MM.1S (cell line): ENCODE data around the gene CHST11.

Source experiments
- DNase-seq: peaks from one replicate; pipeline ENCODE4 v3.0.0-alpha.2; 2015
- H2AFZ ChIP-seq: fragments of 300-600 bp; sonication (generic); 2 replicates; pipeline ENCODE4 v1.6.0; 2016; ENCODE audit warnings: antibody characterized with exemption, low read length
- H3F3A ChIP-seq: fragments of 300-600 bp; sonication (generic); 2 replicates; pipeline ENCODE4 v1.6.1; 2016; ENCODE audit warnings: mild to moderate bottlenecking, antibody characterized with exemption, low read length, moderate library complexity, mixed read lengths; ENCODE audit not compliant: insufficient read depth
- H3K27ac ChIP-seq: fragments of 300-600 bp; sonication (generic); 2 replicates; pipeline ENCODE4 v1.5.1; 2016; ENCODE audit warnings: mild to moderate bottlenecking, low read length
- H3K27me3 ChIP-seq: fragments of 300-600 bp; sonication (generic); replicated peaks from 2 replicates; pipeline ENCODE4 v1.6.0; 2016; ENCODE audit warnings: low read length; ENCODE audit not compliant: insufficient read depth
- H3K36me3 ChIP-seq: fragments of 300-600 bp; sonication (generic); replicated peaks from 2 replicates; pipeline ENCODE4 v1.6.1; 2016; ENCODE audit warnings: mild to moderate bottlenecking, low read length, mixed read lengths; ENCODE audit not compliant: insufficient read depth
- H3K4me1 ChIP-seq: fragments of 300-600 bp; sonication (generic); 2 replicates; pipeline ENCODE4 v1.6.1; 2016; ENCODE audit warnings: low read length, mixed read lengths
- H3K4me2 ChIP-seq: fragments of 300-600 bp; sonication (generic); 2 replicates; pipeline ENCODE4 v1.6.0; 2016; ENCODE audit warnings: low read depth, low read length
- H3K4me3 ChIP-seq: fragments of 300-600 bp; sonication (generic); 2 replicates; pipeline ENCODE4 v1.5.1; 2016; ENCODE audit warnings: low read length, mixed read lengths
- H3K79me2 ChIP-seq: fragments of 300-600 bp; sonication (generic); 2 replicates; pipeline ENCODE4 v1.6.1; 2016; ENCODE audit warnings: mixed run types, low read length, mixed read lengths
- H3K9ac ChIP-seq: fragments of 300-600 bp; sonication (generic); 2 replicates; pipeline ENCODE4 v1.6.1; 2016; ENCODE audit warnings: low read length, mixed read lengths
- H3K9me2 ChIP-seq: fragments of 300-600 bp; sonication (generic); replicated peaks from 2 replicates; pipeline ENCODE4 v1.6.1; 2016; ENCODE audit warnings: mild to moderate bottlenecking, low read length, mixed read lengths; ENCODE audit not compliant: insufficient read depth
- H3K9me3 ChIP-seq: fragments of 300-600 bp; sonication (generic); replicated peaks from 2 replicates; pipeline ENCODE4 v1.6.1; 2016; ENCODE audit warnings: mild to moderate bottlenecking, low read length, mixed read lengths; ENCODE audit not compliant: insufficient read depth
- H4K20me1 ChIP-seq: fragments of 300-600 bp; sonication (generic); 2 replicates; pipeline ENCODE4 v1.6.1; 2016; ENCODE audit warnings: mild to moderate bottlenecking, low read length, moderate library complexity, mixed read lengths; ENCODE audit not compliant: insufficient read depth
- EZH2 ChIP-seq: fragments of 300-600 bp; sonication (generic); optimal IDR thresholded peaks from 2 replicates; pipeline ENCODE3; 2017; ENCODE audit warnings: low read depth, mild to moderate bottlenecking, antibody characterized with exemption, low read length, mixed read lengths
- EZH2phosphoT487 ChIP-seq: fragments of 300-600 bp; sonication (generic); IDR thresholded peaks from 2 replicates; pipeline ENCODE4 v1.6.1; 2018; ENCODE audit warnings: antibody characterized with exemption, low read length
- TF ChIP-seq, protein P1 (sequence below): fragments of 300-600 bp; sonication (generic); IDR thresholded peaks from 2 replicates; pipeline ENCODE4 v1.5.1; 2016; ENCODE audit warnings: antibody characterized with exemption, low read length, mixed read lengths

CHST11 gene

DNA sequence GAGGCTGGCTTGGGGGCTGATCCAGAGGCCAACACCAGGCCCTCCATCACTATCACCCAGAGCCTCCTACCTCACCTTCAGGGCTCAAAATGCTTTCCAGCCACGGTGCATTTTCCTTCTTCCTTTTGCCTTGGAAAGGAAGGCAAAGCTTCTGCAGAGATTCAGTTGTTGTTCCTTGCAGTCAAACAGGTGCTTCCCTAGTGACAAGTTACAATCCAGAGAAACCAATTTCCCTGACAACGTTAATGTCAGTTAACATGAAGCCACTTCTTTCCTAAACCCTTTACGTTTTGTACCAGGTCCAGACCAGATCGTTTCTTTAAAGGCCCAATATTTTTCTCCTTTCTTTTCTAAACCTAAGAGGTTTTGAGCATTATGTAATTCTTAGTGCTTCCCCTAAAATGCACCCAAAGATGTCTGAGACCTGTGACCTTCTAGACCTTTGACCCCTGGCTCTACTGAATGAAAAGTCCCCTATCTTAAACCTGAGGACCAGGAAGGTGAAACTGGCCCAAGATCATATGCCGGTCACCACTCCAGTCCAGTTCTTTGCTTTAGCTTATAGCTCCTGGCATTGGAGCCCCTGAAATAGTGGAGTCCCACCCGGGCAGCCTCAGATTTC is 289.8 kb downstream of the CHST11 start:
- Histone ChIP-seq H2AFZ (no peak overlapping the region), H3K4me3 (no peak overlapping the region), H3K9me3 (no peaks in the 10 kb centered on the region), H3K9me2 (no peaks in the 10 kb centered on the region), H3K27me3 (no peaks in the 10 kb centered on the region), H3K4me2 (no peak overlapping the region), H3K27ac (no peak overlapping the region), H3K9ac (no peak overlapping the region), H3K36me3 (no peaks in the 10 kb centered on the region), H3F3A (no peaks in the 10 kb centered on the region), H4K20me1 (no peaks in the 10 kb centered on the region), H3K4me1 (peaks cover 5% of the 10 kb centered on the region), H3K79me2 (0 out of 2 replicates have a peak, but pooled peaks cover 4% of the 10 kb centered on the region)
- no peak for DNase-seq
- no peak for TF ChIP-seq EZH2phosphoT487
- TF ChIP-seq, protein P1, sequence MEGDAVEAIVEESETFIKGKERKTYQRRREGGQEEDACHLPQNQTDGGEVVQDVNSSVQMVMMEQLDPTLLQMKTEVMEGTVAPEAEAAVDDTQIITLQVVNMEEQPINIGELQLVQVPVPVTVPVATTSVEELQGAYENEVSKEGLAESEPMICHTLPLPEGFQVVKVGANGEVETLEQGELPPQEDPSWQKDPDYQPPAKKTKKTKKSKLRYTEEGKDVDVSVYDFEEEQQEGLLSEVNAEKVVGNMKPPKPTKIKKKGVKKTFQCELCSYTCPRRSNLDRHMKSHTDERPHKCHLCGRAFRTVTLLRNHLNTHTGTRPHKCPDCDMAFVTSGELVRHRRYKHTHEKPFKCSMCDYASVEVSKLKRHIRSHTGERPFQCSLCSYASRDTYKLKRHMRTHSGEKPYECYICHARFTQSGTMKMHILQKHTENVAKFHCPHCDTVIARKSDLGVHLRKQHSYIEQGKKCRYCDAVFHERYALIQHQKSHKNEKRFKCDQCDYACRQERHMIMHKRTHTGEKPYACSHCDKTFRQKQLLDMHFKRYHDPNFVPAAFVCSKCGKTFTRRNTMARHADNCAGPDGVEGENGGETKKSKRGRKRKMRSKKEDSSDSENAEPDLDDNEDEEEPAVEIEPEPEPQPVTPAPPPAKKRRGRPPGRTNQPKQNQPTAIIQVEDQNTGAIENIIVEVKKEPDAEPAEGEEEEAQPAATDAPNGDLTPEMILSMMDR = no peak
- TF ChIP-seq EZH2 = no peak

DNA sequence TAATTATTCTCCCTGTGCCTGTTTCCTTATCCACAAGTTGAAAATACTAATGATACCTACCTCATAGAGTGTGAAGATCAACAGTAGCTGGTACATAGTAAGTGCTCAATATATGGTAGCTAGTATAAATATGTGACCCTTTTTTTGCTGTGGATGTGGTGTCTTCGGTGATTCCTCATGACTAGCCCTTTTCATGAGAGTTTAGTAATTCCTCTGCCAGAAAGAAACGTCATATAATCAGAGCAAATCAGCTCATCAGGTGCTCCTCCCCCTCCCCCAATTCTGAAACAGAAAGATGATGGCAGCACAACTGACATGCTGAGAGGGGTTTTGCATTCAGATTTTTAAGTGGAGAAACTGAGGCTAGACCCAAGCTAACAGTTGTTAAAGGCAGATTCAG is 290.6 kb downstream of the CHST11 start:
- Histone ChIP-seq H3K9me2 (no peaks in the 10 kb centered on the region), H3K9ac (no peak overlapping the region), H2AFZ (no peak overlapping the region), H3K4me2 (no peak overlapping the region), H3K4me1 (peaks cover 5% of the 10 kb centered on the region), H3F3A (no peaks in the 10 kb centered on the region), H4K20me1 (no peaks in the 10 kb centered on the region), H3K27me3 (no peaks in the 10 kb centered on the region), H3K79me2 (no peaks in the 10 kb centered on the region), H3K27ac (no peak overlapping the region), H3K4me3 (no peak overlapping the region), H3K36me3 (no peaks in the 10 kb centered on the region), H3K9me3 (no peaks in the 10 kb centered on the region)
- TF ChIP-seq, protein P1 = no peak
- TF ChIP-seq EZH2phosphoT487 (no peak), EZH2 (no peak)
- no peak for DNase-seq

DNA sequence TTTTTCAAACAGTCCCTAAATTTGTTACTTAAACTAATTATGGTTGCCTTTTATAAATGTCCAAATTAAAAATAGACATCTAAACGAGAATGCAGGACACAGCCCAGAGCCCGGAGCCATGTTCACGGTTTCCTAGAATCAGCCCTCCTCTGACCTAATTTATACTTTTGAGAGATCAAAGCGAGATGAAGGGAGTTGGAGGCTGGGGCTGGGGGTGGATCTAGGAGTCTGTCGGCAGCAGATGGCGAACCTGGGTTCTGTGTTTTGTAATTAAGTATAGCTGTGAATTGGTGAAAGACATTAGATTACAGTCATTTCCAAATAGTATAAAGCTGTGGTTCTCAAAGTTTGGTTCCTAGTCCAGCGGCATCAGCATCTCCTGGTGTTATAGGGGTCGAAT is 291.2 kb downstream of the CHST11 start:
- H3K4me2 ChIP-seq = no peak overlapping the region

DNA sequence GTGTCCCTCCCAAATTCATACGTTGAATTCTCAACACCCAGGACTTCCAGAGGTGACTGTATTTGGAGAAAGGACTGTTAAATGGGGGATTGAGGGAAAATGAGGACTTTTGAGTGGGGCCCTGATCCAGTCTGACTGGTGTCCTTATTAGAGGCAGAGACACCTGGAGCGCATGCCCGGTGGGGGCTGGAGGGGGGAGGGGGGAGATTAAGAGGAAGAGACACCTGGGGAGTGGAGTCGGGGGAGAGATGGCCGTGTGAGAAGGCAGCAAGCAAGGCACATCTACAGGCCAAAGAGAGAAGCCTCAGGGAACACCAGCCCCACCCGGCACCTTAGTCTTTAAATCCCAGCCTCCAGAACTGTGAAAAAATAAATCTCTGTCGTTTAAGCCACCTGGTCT is 291.6 kb downstream of the CHST11 start:
- H3K27me3 ChIP-seq = no peaks in the 10 kb centered on the region
- no peak for DNase-seq
- no peak overlapping the region for H3K4me3 ChIP-seq
- no peaks in the 10 kb centered on the region for H3K9me3 ChIP-seq
- no peak for TF ChIP-seq EZH2phosphoT487
- no peak for TF ChIP-seq EZH2
- TF ChIP-seq, protein P1 = no peak
- H4K20me1 ChIP-seq = no peaks in the 10 kb centered on the region
- H3K79me2 ChIP-seq = no peaks in the 10 kb centered on the region; the same call in 1 of the 2 replicates
- no peak overlapping the region for H3K9ac ChIP-seq
- H3K4me1 ChIP-seq = peaks cover 5% of the 10 kb centered on the region
- no peaks in the 10 kb centered on the region for H3K36me3 ChIP-seq
- no peak overlapping the region for H3K4me2 ChIP-seq
- H3K27ac ChIP-seq = no peak overlapping the region
- H2AFZ ChIP-seq = no peak overlapping the region
- H3F3A ChIP-seq = no peaks in the 10 kb centered on the region
- no peaks in the 10 kb centered on the region for H3K9me2 ChIP-seq

More for the DNA sequence above, 291.2 kb downstream of the CHST11 start:
- H3K79me2 ChIP-seq = no peaks in the 10 kb centered on the region; the same call in 1 of the 2 replicates
- H3K4me1 ChIP-seq = peaks cover 5% of the 10 kb centered on the region
- H3K27me3 ChIP-seq = no peaks in the 10 kb centered on the region
- no peak for DNase-seq
- H3K9me3 ChIP-seq = no peaks in the 10 kb centered on the region
- H3F3A ChIP-seq = no peaks in the 10 kb centered on the region
- no peaks in the 10 kb centered on the region for H3K9me2 ChIP-seq
- H2AFZ ChIP-seq = no peak overlapping the region
- H3K27ac ChIP-seq = no peak overlapping the region
- no peak for TF ChIP-seq EZH2phosphoT487
- no peak overlapping the region for H3K9ac ChIP-seq
- no peak overlapping the region for H3K4me3 ChIP-seq
- H4K20me1 ChIP-seq = no peaks in the 10 kb centered on the region
- no peaks in the 10 kb centered on the region for H3K36me3 ChIP-seq
